ENCODE data around the gene RHOA. TPM values are rescaled to one million over a fixed set of nuclear protein-coding genes. Genes with fewer than 3 reads are reported as not detected.
A peak's percentile ranks its signal among the peaks of the same experiment; 100 is the strongest.

The RHOA gene
- total RNA-seq, 2 experiments from 2014 or later: 518 to 520 TPM

- ChIA-PET POLR2A (interaction anchor here (0.9 kb wide), 1 partner anchor 48 kb away, joined by 3 read pairs; the partner anchor contains the start of gene USP4), CTCF (no interaction called here)
- ATAC-seq (no peak), DNase-seq (no peak)
- H3K4me3 Mint-ChIP-seq: no peak overlapping the region
- H3K4me1 Mint-ChIP-seq (ENCODE audit: low read depth): peaks cover 26% of the 10 kb centered on the region
- H3K9me3 Mint-ChIP-seq (ENCODE audit: insufficient read depth): no peaks in the 10 kb centered on the region
- no peaks in the 10 kb centered on the region for H3K27me3 Mint-ChIP-seq (ENCODE audit: low read depth)
- peaks cover 24% of the 10 kb centered on the region for H3K36me3 Mint-ChIP-seq (ENCODE audit: low read depth)
- H3K27ac Mint-ChIP-seq: no peak overlapping the region
Measured at GRCh38 chr3:49388289-49388820, 23.4 kb downstream of the RHOA start.

GRCh38 chr3:49387721-49388120 is 24.1 kb downstream of the RHOA start:
- no peak for ATAC-seq
- CTCF ChIA-PET: no interaction called here
- POLR2A ChIA-PET: no interaction called here
- DNase-seq: no peak
- H3K4me1 Mint-ChIP-seq (ENCODE audit: low read depth): peaks cover 27% of the 10 kb centered on the region
- H3K27me3 Mint-ChIP-seq (ENCODE audit: low read depth): no peaks in the 10 kb centered on the region
- H3K27ac Mint-ChIP-seq: peak overlapping the region; percentile 8
- no peak overlapping the region for H3K4me3 Mint-ChIP-seq
- peaks cover 22% of the 10 kb centered on the region for H3K36me3 Mint-ChIP-seq (ENCODE audit: low read depth)
- no peaks in the 10 kb centered on the region for H3K9me3 Mint-ChIP-seq (ENCODE audit: insufficient read depth)

GRCh38 chr3:49386056-49386756 is 25.6 kb downstream of the RHOA start:
- no peak overlapping the region for H3K27ac Mint-ChIP-seq
- no peak for ATAC-seq
- H3K4me1 Mint-ChIP-seq (ENCODE audit: low read depth): peaks cover 27% of the 10 kb centered on the region
- no peaks in the 10 kb centered on the region for H3K9me3 Mint-ChIP-seq (ENCODE audit: insufficient read depth)
- peaks cover 22% of the 10 kb centered on the region for H3K36me3 Mint-ChIP-seq (ENCODE audit: low read depth)
- H3K4me3 Mint-ChIP-seq: no peak overlapping the region
- ChIA-PET POLR2A (no interaction called here), CTCF (interaction anchor here (0.8 kb wide), 1 partner anchor 46 kb away, joined by 3 read pairs; the partner anchor contains the start of gene USP4)
- H3K27me3 Mint-ChIP-seq (ENCODE audit: low read depth): no peaks in the 10 kb centered on the region
- DNase-seq: no peak

- peaks cover 27% of the 10 kb centered on the region for H3K4me1 Mint-ChIP-seq (ENCODE audit: low read depth)
- DNase-seq: no peak
- no peaks in the 10 kb centered on the region for H3K9me3 Mint-ChIP-seq (ENCODE audit: insufficient read depth)
- CTCF ChIA-PET: interaction anchor here (0.8 kb wide), 1 partner anchor 46 kb away, joined by 3 read pairs; the partner anchor contains the start of gene USP4
- peaks cover 22% of the 10 kb centered on the region for H3K36me3 Mint-ChIP-seq (ENCODE audit: low read depth)
- POLR2A ChIA-PET: no interaction called here
- H3K4me3 Mint-ChIP-seq: no peak overlapping the region
- ATAC-seq: no peak
- H3K27ac Mint-ChIP-seq: no peak overlapping the region
- H3K27me3 Mint-ChIP-seq (ENCODE audit: low read depth): no peaks in the 10 kb centered on the region
Measured at GRCh38 chr3:49385617-49386016, 26.2 kb downstream of the RHOA start.

- no peak overlapping the region for H3K27ac Mint-ChIP-seq
- peaks cover 31% of the 10 kb centered on the region for H3K36me3 Mint-ChIP-seq (ENCODE audit: low read depth)
- no peaks in the 10 kb centered on the region for H3K9me3 Mint-ChIP-seq (ENCODE audit: insufficient read depth)
- DNase-seq: no peak
- no peaks in the 10 kb centered on the region for H3K27me3 Mint-ChIP-seq (ENCODE audit: low read depth)
- ChIA-PET CTCF (no interaction called here), POLR2A (no interaction called here)
- no peak overlapping the region for H3K4me3 Mint-ChIP-seq
- no peak for ATAC-seq
- peaks cover 33% of the 10 kb centered on the region for H3K4me1 Mint-ChIP-seq (ENCODE audit: low read depth)
Measured at GRCh38 chr3:49383387-49383786, 28.4 kb downstream of the RHOA start.

GRCh38 chr3:49378249-49378895 is 33.4 kb downstream of the RHOA start:
- peaks cover 27% of the 10 kb centered on the region for H3K4me1 Mint-ChIP-seq (ENCODE audit: low read depth)
- DNase-seq (no peak), ATAC-seq (no peak)
- POLR2A ChIA-PET: no interaction called here
- H3K27me3 Mint-ChIP-seq (ENCODE audit: low read depth): no peaks in the 10 kb centered on the region
- CTCF ChIA-PET: interaction anchor here (1.0 to 1.8 kb wide), 3 partner anchors 19 to 38 kb away, joined by 3 to 5 read pairs (median 4); partner anchors contain the start of gene USP4
- H3K36me3 Mint-ChIP-seq (ENCODE audit: low read depth): peaks cover 50% of the 10 kb centered on the region
- no peaks in the 10 kb centered on the region for H3K9me3 Mint-ChIP-seq (ENCODE audit: insufficient read depth)
- H3K4me3 Mint-ChIP-seq: no peak overlapping the region
- peak overlapping the region; percentile 20 for H3K27ac Mint-ChIP-seq

DNA sequence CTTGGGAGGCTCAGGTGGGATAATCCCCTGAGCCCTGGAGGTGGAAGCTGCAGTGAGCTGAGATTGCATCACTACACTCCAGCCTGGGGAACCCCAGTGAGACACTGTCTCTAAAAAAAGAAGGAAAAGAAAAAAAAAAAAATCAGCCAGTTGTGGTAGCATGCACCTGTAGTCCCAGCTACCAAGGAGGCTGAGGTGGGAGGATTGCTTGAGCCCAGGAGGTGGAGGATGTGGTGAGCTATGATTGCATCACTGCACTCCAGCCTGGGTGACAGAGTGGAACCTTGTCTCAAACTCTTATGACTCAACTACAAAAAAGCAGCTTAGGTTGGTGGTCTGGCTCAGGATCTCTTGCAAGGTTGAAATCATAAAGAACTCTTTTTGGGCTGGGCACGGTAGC is 34.3 kb downstream of the RHOA start:
- no peaks in the 10 kb centered on the region for H3K9me3 Mint-ChIP-seq (ENCODE audit: insufficient read depth)
- DNase-seq: peak; percentile 76
- ChIA-PET POLR2A (interaction anchor here (0.6 to 0.7 kb wide), 2 partner anchors 13 to 15 kb away, joined by 3 to 4 read pairs; no protein-coding TSS in a partner anchor), CTCF (interaction anchor here (0.6 to 1.8 kb wide), 5 partner anchors 18 to 297 kb away, joined by 3 to 5 read pairs (median 4); partner anchors contain the start of gene USP4)
- peak; percentile 88 for ATAC-seq
- H3K4me3 Mint-ChIP-seq: no peak overlapping the region
- H3K4me1 Mint-ChIP-seq (ENCODE audit: low read depth): peaks cover 28% of the 10 kb centered on the region
- no peaks in the 10 kb centered on the region for H3K27me3 Mint-ChIP-seq (ENCODE audit: low read depth)
- peak overlapping the region; percentile 83 for H3K27ac Mint-ChIP-seq
- peaks cover 56% of the 10 kb centered on the region for H3K36me3 Mint-ChIP-seq (ENCODE audit: low read depth)

DNA sequence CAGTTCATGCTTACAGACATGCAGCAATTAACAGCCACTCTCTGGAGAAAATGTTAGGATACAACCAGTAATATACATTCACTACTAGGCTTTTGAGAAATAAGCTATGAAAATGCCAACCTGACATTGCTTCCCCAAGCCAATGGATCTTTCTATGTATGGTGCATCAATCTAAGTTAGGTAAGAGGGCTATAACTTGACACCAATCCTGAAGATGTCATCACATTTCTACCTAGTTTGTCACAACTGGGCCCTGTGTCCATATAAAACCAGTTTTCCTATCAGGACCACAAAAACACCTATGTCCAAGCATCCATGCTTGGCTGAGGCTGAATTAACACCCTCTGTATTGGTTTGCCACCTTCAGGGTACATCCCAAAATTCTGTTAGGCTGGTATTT is 39.8 kb downstream of the RHOA start:
- ATAC-seq: no peak
- peaks cover 22% of the 10 kb centered on the region for H3K4me1 Mint-ChIP-seq (ENCODE audit: low read depth)

GRCh38 chr3:49370585-49371290 is 41.0 kb downstream of the RHOA start:
- peaks cover 69% of the 10 kb centered on the region for H3K36me3 Mint-ChIP-seq (ENCODE audit: low read depth)
- no peak overlapping the region for H3K4me3 Mint-ChIP-seq
- H3K27ac Mint-ChIP-seq: peak overlapping the region; percentile 44
- POLR2A ChIA-PET: interaction anchor here (1.1 to 1.9 kb wide), 2 partner anchors 9 to 41 kb away, joined by 3 to 5 read pairs; partner anchors contain the start of gene RHOA
- no peaks in the 10 kb centered on the region for H3K9me3 Mint-ChIP-seq (ENCODE audit: insufficient read depth)
- no peaks in the 10 kb centered on the region for H3K27me3 Mint-ChIP-seq (ENCODE audit: low read depth)
- peaks cover 23% of the 10 kb centered on the region for H3K4me1 Mint-ChIP-seq (ENCODE audit: low read depth)
- CTCF ChIA-PET: no interaction called here
- DNase-seq: no peak
- ATAC-seq: no peak

More for the DNA sequence above, 39.8 kb downstream of the RHOA start:
- ChIA-PET POLR2A (interaction anchor here (0.6 to 1.1 kb wide), 2 partner anchors 10 to 32 kb away, joined by 3 read pairs; partner anchors contain the start of gene USP4), CTCF (no interaction called here)
- Mint-ChIP-seq H3K27me3 (ENCODE audit: low read depth) (no peaks in the 10 kb centered on the region), H3K9me3 (ENCODE audit: insufficient read depth) (no peaks in the 10 kb centered on the region), H3K4me3 (no peak overlapping the region), H3K36me3 (ENCODE audit: low read depth) (peaks cover 61% of the 10 kb centered on the region), H3K27ac (no peak overlapping the region)
- no peak for DNase-seq

- Mint-ChIP-seq H3K36me3 (ENCODE audit: low read depth) (peaks cover 68% of the 10 kb centered on the region), H3K9me3 (ENCODE audit: insufficient read depth) (no peaks in the 10 kb centered on the region)
- POLR2A ChIA-PET: interaction anchor here (3.2 kb wide), 1 partner anchor 22 kb away, joined by 11 read pairs; the partner anchor contains the start of gene USP4
Measured at GRCh38 chr3:49362561-49362960, 49.2 kb downstream of the RHOA start.

GRCh38 chr3:49359623-49360022 is 52.2 kb downstream of the RHOA start:
- Mint-ChIP-seq H3K9me3 (ENCODE audit: insufficient read depth) (no peaks in the 10 kb centered on the region), H3K4me3 (peak overlapping the region; percentile 95), H3K27ac (peak overlapping the region; percentile 87), H3K36me3 (ENCODE audit: low read depth) (peaks cover 65% of the 10 kb centered on the region), H3K4me1 (ENCODE audit: low read depth) (peaks cover 48% of the 10 kb centered on the region), H3K27me3 (ENCODE audit: low read depth) (no peaks in the 10 kb centered on the region)
- no peak for ATAC-seq
- no peak for DNase-seq
- ChIA-PET CTCF (interaction anchor here (1.3 to 7.9 kb wide), 3 partner anchors 18 to 90 kb away, joined by 4 to 53 read pairs (median 4); partner anchors contain the start of gene USP4), POLR2A (interaction anchor here (0.7 to 3.2 kb wide), 3 partner anchors 8 to 52 kb away, joined by 6 to 36 read pairs (median 18); partner anchors contain the start of genes RHOA, TCTA and USP4)

More at GRCh38 chr3:49362561-49362960, 49.2 kb downstream of the RHOA start:
- no peak overlapping the region for H3K4me3 Mint-ChIP-seq
- H3K4me1 Mint-ChIP-seq (ENCODE audit: low read depth): peaks cover 38% of the 10 kb centered on the region
- ATAC-seq (no peak), DNase-seq (no peak)
- H3K27me3 Mint-ChIP-seq (ENCODE audit: low read depth): no peaks in the 10 kb centered on the region
- CTCF ChIA-PET: interaction anchor here (1.0 to 7.9 kb wide), 3 partner anchors 17 to 86 kb away, joined by 3 to 53 read pairs (median 6); partner anchors contain the start of gene USP4
- H3K27ac Mint-ChIP-seq: peak overlapping the region; percentile 75

All from activated CD8-positive, alpha-beta T cell treated with anti-CD3 and anti-CD28 coated beads, Interleukin-2, amount 10 ng/mL, durations not matched to agents 7 days and 5 days (primary cell).